Parathyroid adenoma (tissue), 2 donors: ENCODE results near the gene ACVR1B.

Source experiments
- H2AFZ ChIP-seq: fragments of 300-600 bp; sonication (generic); one replicate; pipeline ENCODE4 v1.7.0; 2017; ENCODE audit warnings: antibody characterized with exemption, mild to moderate bottlenecking
- H3K27ac ChIP-seq: fragments of 300-600 bp; sonication (generic); one replicate; pipeline ENCODE4 v1.7.0; 2017
- H3K27me3 ChIP-seq: fragments of 300-600 bp; sonication (generic); one replicate; pipeline ENCODE4 v1.7.0; 2017; ENCODE audit warnings: low read length; ENCODE audit not compliant: control insufficient read depth, insufficient read depth
- H3K36me3 ChIP-seq: fragments of 300-600 bp; sonication (generic); one replicate; pipeline ENCODE4 v1.7.0; 2017; ENCODE audit warnings: low read length; ENCODE audit not compliant: control insufficient read depth, insufficient read depth
- H3K4me1 ChIP-seq: fragments of 300-600 bp; sonication (generic); one replicate; pipeline ENCODE4 v1.7.0; 2017; ENCODE audit warnings: control low read depth
- H3K4me2 ChIP-seq: fragments of 300-600 bp; sonication (generic); one replicate; pipeline ENCODE4 v1.7.0; 2017; ENCODE audit warnings: low read length
- H3K4me3 ChIP-seq: fragments of 300-600 bp; sonication (generic); one replicate; pipeline ENCODE4 v1.7.0; 2017; ENCODE audit warnings: low read depth, low read length
- H3K79me2 ChIP-seq: fragments of 300-600 bp; sonication (generic); one replicate; pipeline ENCODE4 v1.7.0; 2017; ENCODE audit warnings: control low read depth
- H3K9ac ChIP-seq: fragments of 300-600 bp; sonication (generic); one replicate; pipeline ENCODE4 v1.7.0; 2017; ENCODE audit warnings: mild to moderate bottlenecking
- H3K9me3 ChIP-seq: fragments of 300-600 bp; sonication (generic); one replicate; pipeline ENCODE4 v1.7.0; 2017; ENCODE audit warnings: low read length; ENCODE audit not compliant: control insufficient read depth
- TF ChIP-seq, protein P1 (sequence below): fragments of 300-600 bp; sonication (generic); IDR thresholded peaks from one replicate; pipeline ENCODE4 v1.7.0; 2017; ENCODE audit warnings: antibody characterized with exemption, mild to moderate bottlenecking
- donor health status: primary hyperparathyroidism.

ACVR1B gene

DNA sequence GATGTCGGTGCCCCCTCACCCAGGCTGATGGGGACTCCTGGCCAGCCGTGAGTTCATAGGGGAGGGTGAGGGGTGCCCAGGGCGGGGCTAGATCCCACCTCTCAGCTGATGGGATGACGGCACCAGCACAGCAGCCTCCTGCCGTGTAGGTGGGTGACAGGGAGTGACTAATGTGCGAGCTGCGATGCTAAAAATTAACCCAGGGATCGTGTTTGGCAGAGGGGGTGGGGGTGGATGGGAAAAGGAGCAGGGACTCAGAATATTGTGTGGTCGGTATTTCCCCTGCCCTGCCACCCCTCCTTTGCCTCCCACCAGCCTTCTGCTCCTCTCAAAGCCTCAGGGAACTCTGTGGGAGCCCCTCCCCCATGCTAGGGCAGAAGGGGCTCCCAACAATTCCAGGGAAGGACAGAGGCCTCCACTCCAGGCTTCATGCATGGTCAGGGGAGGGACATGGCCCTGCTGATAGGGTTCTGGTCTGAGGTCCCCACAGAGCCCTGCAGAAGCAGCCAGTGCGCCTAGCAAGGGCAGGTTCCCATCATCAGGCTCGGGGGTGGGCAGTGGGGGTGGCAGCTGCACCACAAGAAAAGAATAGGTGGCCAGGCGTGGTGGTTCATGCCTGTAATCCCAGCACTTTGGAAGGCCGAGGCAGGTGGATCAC lies 67.7 kb downstream of the ACVR1B start:
- Histone ChIP-seq H3K9ac (no peak overlapping the region), H3K36me3 (no peaks in the 10 kb centered on the region), H3K4me1 (no peaks in the 10 kb centered on the region), H3K27me3 (no peaks in the 10 kb centered on the region), H2AFZ (no peak overlapping the region), H3K79me2 (no peaks in the 10 kb centered on the region), H3K27ac (no peak overlapping the region), H3K4me3 (no peak overlapping the region), H3K9me3 (no peaks in the 10 kb centered on the region), H3K4me2 (no peak overlapping the region)
- TF ChIP-seq, protein P1, sequence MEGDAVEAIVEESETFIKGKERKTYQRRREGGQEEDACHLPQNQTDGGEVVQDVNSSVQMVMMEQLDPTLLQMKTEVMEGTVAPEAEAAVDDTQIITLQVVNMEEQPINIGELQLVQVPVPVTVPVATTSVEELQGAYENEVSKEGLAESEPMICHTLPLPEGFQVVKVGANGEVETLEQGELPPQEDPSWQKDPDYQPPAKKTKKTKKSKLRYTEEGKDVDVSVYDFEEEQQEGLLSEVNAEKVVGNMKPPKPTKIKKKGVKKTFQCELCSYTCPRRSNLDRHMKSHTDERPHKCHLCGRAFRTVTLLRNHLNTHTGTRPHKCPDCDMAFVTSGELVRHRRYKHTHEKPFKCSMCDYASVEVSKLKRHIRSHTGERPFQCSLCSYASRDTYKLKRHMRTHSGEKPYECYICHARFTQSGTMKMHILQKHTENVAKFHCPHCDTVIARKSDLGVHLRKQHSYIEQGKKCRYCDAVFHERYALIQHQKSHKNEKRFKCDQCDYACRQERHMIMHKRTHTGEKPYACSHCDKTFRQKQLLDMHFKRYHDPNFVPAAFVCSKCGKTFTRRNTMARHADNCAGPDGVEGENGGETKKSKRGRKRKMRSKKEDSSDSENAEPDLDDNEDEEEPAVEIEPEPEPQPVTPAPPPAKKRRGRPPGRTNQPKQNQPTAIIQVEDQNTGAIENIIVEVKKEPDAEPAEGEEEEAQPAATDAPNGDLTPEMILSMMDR: no peak

DNA sequence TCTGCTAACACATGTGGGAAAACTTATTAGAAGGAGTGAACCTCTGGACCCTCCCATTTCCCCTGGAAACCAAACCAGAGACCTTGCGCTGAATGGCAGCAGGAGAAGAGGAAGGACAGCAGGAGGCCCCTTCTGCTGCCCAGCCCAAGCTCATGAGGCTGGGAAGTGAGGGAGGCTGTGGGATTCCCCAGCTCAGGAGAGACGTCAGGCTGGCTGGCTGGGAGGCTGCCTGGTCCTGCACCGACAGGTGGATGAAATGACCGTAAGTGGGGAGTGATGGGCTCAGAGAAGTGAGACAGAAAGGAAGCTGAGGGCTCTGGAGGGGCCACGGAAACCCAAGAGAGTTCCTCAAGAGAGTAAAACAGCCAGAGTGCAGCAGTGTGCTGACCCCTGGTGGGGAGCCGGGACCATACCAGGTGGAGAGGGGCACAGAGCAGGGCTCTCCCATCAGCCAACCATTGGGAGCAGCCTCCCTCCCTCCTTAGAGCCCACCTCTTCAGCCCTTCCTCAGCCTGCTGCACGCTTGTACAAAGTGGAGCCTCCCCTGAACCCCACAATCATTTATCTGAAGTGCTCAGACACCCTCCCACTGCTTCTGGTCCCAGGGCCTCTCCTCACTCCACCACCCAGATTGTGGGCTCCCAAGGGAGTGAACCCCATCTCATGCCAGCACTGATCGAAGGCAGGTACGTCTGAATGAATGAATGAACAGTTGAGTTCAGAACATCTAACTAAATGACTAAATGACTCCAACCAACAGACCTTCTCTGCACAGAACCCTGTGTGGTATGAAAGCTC lies 69.2 kb downstream of the ACVR1B start:
- Histone ChIP-seq H3K9ac (no peak overlapping the region), H3K4me2 (no peak overlapping the region), H3K36me3 (no peaks in the 10 kb centered on the region), H3K79me2 (no peaks in the 10 kb centered on the region), H3K27ac (no peak overlapping the region), H3K9me3 (no peaks in the 10 kb centered on the region), H3K4me1 (peaks cover under 1% of the 10 kb centered on the region), H3K4me3 (no peak overlapping the region), H2AFZ (peak overlapping the region; percentile 66), H3K27me3 (no peaks in the 10 kb centered on the region)
- TF ChIP-seq, protein P1: peak; percentile 62

DNA sequence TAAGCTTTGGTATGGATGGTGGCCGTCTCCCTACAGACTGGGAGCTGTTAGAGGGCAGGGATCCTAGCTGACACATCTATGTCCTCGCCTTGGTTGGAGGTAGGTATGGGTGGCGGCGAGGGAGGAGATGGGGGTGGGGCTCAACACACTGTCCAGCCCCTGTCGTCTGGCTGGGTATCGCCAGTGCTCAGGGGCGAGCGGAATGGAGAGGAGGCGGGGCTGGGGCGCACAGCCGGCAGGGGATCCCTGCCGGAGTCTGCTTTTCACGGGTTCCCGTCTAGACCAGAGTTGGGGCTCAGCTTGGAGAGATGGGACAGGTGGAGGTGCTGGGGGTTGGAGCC lies 71.3 kb downstream of the ACVR1B start:
- Histone ChIP-seq H3K36me3 (no peaks in the 10 kb centered on the region), H3K4me2 (peak overlapping the region; percentile 64), H3K27me3 (no peaks in the 10 kb centered on the region), H3K9me3 (no peaks in the 10 kb centered on the region), H3K79me2 (no peaks in the 10 kb centered on the region), H3K9ac (no peak overlapping the region), H2AFZ (peak overlapping the region; percentile 81), H3K4me1 (peaks cover 7% of the 10 kb centered on the region), H3K27ac (no peak overlapping the region), H3K4me3 (peak overlapping the region; percentile 51)
- TF ChIP-seq, protein P1: no peak

DNA sequence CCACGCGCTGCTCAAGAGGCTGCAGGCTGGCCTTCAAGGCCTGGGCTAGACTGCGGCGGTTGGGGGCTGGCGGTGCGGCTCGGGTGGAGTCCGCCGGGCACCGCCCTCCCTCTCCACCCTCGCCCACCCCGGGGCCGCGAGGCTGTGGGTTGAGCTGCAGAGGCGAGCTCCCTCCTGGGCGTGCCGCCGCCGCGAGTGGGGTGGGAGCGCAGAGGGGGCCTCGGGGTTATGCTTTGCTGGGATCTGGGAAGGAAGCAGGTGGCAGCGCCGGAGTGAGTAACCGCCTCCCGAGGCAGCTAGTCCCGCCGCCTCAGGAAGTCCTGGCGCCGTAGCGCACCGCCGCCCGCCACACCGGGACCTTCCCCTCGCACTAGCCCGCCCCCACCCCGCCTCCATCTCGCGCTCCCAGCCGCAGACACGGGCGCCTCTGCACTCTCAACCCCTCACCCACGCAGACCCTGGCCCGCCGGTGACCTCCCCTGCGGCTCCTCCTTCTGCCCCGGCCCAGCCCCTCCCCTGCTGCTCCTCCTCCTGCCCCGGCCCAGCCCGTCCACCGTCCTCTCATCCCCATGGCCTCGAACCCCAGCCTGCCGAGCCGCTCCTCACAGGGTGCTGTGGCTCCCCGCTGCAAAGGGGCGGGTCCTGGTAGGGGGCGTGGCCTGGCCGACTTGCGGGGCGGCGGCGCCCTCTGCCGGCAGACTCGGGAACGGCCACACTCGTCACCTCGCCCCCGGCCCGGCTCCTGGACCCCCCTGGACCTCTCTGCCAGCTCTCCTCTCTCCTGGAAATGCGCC lies 71.9 kb downstream of the ACVR1B start:
- Histone ChIP-seq H2AFZ (peak overlapping the region; percentile 81), H3K4me1 (peaks cover 7% of the 10 kb centered on the region), H3K79me2 (no peaks in the 10 kb centered on the region), H3K27ac (no peak overlapping the region), H3K4me2 (peak overlapping the region; percentile 64), H3K36me3 (no peaks in the 10 kb centered on the region), H3K4me3 (peak overlapping the region; percentile 51), H3K9ac (no peak overlapping the region), H3K9me3 (no peaks in the 10 kb centered on the region), H3K27me3 (no peaks in the 10 kb centered on the region)
- TF ChIP-seq, protein P1: peak; percentile 99
